ENCODE data around the gene APPL1. TPM values are rescaled to one million over a fixed set of nuclear protein-coding genes. Genes with fewer than 3 reads are reported as not detected.

APPL1 gene, protein sequence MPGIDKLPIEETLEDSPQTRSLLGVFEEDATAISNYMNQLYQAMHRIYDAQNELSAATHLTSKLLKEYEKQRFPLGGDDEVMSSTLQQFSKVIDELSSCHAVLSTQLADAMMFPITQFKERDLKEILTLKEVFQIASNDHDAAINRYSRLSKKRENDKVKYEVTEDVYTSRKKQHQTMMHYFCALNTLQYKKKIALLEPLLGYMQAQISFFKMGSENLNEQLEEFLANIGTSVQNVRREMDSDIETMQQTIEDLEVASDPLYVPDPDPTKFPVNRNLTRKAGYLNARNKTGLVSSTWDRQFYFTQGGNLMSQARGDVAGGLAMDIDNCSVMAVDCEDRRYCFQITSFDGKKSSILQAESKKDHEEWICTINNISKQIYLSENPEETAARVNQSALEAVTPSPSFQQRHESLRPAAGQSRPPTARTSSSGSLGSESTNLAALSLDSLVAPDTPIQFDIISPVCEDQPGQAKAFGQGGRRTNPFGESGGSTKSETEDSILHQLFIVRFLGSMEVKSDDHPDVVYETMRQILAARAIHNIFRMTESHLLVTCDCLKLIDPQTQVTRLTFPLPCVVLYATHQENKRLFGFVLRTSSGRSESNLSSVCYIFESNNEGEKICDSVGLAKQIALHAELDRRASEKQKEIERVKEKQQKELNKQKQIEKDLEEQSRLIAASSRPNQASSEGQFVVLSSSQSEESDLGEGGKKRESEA
- 10 to 100 TPM; 28.0 to 38.4 TPM for total RNA-seq

DNA sequence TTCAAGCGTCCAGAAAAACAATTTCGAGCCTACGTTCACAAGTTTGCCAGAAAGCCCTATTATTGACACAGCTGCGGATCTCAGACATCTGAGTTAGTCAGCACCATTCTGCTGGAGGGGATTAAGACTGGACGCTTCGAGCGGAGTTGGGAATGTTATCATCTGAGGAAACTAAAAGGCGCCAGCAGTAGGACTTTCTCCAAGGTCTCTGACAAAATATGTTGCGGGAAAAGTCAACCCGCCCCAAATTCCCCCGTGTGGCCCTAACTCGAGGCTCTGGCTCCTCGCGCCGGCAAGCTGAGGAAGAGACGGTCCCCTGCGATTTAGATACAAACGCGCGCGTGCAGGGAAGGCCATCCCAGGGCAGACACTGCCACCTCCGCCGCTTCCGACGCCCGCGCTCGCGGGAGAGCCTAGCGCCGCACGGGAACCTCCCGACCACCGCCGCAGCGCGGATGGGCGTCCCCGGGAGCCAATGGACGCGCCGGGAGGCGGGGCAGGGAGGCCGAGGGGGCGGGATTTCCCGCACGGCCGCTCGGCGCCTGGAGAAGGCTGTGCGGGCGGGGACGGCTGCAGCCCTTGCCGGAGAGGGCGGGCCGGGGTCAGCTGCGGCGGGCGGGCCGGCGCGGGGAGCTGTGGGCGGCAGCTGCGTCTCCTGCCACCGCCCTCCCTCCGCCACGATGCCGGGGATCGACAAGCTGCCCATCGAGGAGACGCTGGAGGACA, at the start of gene APPL1:
APPL1 (plus strand) TSS at position 526 of the 726 bp plus-strand sequence; CDS start at position 681, 155 bp downstream.
- ATAC-seq = peak; percentile 94 to 95
- Mint-ChIP-seq H3K9me3 (no peaks in the 10 kb centered on the region), H3K36me3 (peaks cover 0 to 8% of the 10 kb centered on the region in 2 donors), H3K27ac (peak within 1 kb of the TSS; percentile 79 to 92)
- DNase-seq (ENCODE audit: low spot score in 2 of 2) = peak; percentile 96 to 97

DNA sequence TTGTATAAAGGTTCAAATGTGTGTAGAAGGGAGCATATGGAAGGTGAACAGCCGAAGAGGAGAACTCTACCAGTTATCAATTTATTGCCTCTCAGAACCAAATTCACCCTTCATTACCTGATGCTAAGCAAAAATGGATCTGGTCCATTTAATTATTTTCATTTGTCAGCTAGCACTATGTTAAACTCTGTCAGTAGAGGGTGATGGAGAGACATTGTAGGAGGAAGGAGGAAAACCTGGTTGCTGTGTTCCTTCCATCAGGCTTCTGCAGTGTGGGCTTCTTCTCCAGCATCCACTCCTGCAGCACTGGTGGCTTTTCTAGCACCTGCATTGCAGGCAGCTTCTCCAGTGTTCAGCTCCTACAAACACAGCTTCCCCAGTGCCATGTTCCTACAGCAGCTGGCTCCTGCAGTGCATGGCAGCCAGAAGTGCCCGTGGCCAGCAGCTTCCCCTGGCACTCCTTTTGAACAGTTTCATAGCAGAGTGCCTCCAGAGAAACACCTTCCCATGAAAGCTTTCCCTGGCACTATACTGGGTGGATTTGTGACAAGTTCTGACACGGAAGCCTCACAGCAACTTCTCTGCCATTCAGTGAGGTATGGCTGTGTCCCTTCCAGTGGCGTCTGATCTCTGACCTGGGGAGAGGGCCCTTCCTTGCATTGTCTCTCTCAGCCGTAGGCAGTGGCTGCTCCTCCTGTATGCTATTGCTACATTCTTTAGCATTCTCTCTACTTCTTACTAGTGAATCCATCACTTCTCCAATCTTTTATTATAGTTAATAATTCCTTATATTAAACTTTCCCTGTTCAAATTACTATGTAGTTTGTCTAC, 47.7 kb upstream of the APPL1 start:
- no peak for DNase-seq (ENCODE audit: low spot score in 2 of 2)
- no peak overlapping the region for H3K27ac Mint-ChIP-seq
- ATAC-seq = no peak
- H3K9me3 Mint-ChIP-seq = no peaks in the 10 kb centered on the region
- no peaks in the 10 kb centered on the region for H3K36me3 Mint-ChIP-seq

DNA sequence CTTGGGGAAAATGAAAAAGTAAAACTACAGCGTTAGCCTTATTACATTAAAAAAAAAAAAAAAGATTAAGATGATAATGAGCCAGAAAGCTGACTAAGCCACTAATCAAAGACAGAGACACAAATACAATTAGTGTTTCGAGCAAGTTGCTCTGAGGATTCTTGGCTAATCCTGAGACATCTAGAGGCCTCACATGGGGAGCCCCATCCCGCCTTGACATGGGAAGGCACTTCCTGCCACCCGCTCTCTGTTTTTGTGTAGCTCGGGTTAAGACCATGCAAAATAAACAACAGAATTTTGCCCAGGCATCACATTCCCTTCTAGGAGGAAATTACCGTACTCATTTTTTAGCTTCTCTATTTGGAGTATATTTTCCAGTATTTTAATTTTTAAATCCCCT, 43.0 kb upstream of the APPL1 start:
- no peak for DNase-seq (ENCODE audit: low spot score in 2 of 2)
- Mint-ChIP-seq H3K36me3 (no peaks in the 10 kb centered on the region), H3K27ac (no peak overlapping the region), H3K9me3 (no peaks in the 10 kb centered on the region)
- ATAC-seq = no peak

DNA sequence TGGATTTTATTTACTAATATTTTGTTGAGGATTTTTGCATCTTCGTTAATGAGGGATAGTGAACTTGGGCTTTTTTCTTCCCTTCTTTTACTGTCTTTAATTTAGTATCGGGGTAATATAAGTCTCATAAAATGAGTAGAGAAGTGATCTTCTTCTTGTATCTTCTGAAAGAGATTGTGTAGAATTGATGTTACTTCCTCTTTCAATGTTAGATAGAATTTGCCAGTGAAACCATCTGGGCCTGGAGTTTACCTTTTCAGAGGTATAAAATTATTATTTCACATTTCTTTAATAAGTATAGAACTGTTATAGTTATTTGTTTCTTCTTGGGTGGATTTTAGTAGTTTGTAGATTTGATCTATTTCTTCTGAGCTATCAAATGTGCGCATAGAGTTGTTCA, 35.5 kb upstream of the APPL1 start:
- H3K36me3 Mint-ChIP-seq = no peaks in the 10 kb centered on the region
- H3K27ac Mint-ChIP-seq = no peak overlapping the region
- DNase-seq (ENCODE audit: low spot score in 2 of 2) (no peak), ATAC-seq (no peak)
- no peaks in the 10 kb centered on the region for H3K9me3 Mint-ChIP-seq

DNA sequence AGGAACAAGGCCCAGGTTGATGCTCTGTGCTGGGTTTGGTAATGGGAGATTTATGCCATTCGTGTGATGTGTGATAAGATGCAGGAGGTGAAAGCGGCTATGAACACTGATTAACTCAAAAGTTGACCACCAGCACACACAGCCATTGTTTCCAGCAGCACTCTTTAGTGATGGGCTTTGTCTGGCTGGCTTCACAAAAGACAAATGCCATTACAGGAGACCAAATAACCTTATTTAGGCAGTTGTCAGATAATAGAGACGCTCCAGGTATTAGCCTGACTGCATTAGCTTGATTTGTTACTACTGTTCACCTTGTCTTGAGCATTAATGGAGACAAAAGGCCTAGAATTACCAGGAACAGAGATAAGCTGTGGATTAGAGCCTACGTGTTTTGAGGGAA, 32.9 kb upstream of the APPL1 start:
- ATAC-seq = no peak
- Mint-ChIP-seq H3K27ac (no peak overlapping the region), H3K9me3 (no peaks in the 10 kb centered on the region), H3K36me3 (no peaks in the 10 kb centered on the region)
- no peak for DNase-seq (ENCODE audit: low spot score in 2 of 2)

DNA sequence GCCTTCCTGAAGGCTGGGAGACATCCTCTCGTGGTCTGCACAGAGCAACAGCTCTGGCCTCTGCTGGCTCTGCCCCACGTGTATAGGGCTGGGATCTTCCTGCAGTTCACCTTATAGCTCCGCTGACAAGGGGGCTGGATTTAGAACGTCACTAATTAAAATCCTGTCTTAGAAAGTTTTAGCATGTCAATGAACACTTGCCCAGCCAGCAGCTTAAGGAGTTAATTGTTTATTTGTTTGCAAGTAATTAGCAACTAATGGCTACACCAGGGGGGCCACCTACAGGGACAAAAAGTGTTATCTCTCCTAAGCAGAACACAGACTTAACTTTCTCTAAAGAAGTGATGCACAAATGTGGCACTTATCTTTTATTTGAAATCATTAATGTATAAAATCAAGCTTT, 27.6 kb upstream of the APPL1 start, which contains the start of gene HESX1:
HESX1 (minus strand) TSS at position 84 of the 403 bp plus-strand sequence; CDS start at position 24, 60 bp downstream.
- ATAC-seq (no peak), DNase-seq (ENCODE audit: low spot score in 2 of 2) (no peak)
- Mint-ChIP-seq H3K27ac (no peak within 1 kb of the TSS), H3K9me3 (no peaks in the 10 kb centered on the region), H3K36me3 (no peaks in the 10 kb centered on the region)

DNA sequence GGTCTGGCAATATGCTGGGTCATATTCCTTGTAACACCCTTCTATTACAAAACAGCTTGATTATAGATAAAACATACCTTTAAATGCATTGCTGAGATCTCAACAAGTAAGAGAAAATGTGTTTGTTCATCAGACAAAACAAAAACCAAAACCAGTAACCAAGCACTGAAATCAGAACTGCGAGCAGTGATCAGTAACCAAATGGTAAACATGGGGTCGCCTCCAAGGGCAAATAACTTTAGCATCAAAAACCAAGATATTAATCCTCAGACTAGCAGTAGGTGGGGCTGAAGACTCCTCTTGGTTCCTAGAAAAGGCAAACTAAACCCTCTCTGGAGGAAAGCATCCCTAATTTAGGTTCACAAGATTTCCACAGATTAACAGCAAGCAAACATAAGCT, 21.1 kb upstream of the APPL1 start:
- Mint-ChIP-seq H3K9me3 (no peaks in the 10 kb centered on the region), H3K27ac (no peak overlapping the region), H3K36me3 (no peaks in the 10 kb centered on the region)
- ATAC-seq (no peak), DNase-seq (ENCODE audit: low spot score in 2 of 2) (no peak)

DNA sequence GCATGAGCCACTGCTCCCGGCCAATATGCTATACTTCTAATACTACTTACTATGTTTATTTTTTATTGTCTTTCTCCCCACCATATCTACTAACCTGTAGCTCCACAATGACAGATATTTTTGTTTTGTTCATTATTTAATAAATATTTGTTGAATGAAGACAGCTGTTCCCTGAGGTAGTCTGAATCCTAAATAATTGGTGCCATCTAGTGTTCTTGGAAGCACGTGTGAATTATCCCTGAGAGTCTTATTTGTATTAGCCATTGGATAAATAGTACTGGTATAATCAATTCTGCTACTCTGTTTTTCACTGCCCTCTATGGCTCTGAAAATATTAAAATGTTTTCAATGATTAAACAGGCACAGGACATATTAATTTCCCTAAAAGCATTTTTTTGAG, 5.6 kb upstream of the APPL1 start:
- DNase-seq (ENCODE audit: low spot score in 2 of 2) = no peak
- Mint-ChIP-seq H3K36me3 (no peaks in the 10 kb centered on the region), H3K9me3 (no peaks in the 10 kb centered on the region), H3K27ac (no peak overlapping the region)
- ATAC-seq = no peak

DNA sequence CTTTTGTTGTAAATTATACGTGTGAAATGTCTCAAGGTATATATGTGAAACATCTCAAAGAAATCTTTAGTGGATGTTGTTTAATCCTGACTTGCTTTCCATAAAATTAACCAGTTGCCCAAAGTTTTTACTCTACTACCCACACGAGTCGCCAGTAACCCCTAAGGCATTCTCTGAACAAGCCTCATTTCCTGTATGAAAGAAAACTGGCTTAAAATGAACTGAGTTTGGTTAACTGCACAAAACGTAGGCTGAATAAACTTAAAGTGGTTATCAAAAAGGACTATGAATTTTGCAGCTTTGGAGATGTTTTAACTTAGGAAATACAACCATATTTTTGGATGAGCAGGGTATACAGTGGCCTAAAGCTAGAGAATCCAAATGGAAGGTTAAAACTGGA, 2.7 kb upstream of the APPL1 start:
- no peak overlapping the region for H3K27ac Mint-ChIP-seq
- H3K9me3 Mint-ChIP-seq = no peaks in the 10 kb centered on the region
- DNase-seq (ENCODE audit: low spot score in 2 of 2) = no peak
- H3K36me3 Mint-ChIP-seq = peaks cover 0 to 8% of the 10 kb centered on the region in 2 donors
- ATAC-seq = no peak

DNA sequence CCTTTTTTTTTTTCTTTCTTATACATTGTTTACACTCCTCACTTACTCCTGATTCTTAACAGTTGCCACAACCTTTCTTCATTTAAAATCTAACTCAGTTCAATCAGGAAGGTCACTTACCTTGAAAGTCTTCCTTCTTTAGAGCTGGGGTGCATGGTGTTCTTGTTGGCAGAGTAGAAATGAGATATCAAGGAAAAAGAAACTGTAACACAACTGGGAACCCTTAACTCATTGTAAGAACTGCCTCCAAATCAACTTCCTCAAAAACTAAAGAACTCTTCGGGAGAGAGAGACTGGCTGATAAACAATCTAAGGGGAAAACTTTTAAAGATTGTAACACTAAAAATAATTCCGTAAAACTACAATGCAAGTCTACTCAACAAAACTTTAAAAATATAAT, 1.4 kb upstream of the APPL1 start:
- no peak overlapping the region for H3K27ac Mint-ChIP-seq
- ATAC-seq (no peak), DNase-seq (ENCODE audit: low spot score in 2 of 2) (no peak)
- H3K36me3 Mint-ChIP-seq = peaks cover 0 to 8% of the 10 kb centered on the region in 2 donors
- no peaks in the 10 kb centered on the region for H3K9me3 Mint-ChIP-seq

DNA sequence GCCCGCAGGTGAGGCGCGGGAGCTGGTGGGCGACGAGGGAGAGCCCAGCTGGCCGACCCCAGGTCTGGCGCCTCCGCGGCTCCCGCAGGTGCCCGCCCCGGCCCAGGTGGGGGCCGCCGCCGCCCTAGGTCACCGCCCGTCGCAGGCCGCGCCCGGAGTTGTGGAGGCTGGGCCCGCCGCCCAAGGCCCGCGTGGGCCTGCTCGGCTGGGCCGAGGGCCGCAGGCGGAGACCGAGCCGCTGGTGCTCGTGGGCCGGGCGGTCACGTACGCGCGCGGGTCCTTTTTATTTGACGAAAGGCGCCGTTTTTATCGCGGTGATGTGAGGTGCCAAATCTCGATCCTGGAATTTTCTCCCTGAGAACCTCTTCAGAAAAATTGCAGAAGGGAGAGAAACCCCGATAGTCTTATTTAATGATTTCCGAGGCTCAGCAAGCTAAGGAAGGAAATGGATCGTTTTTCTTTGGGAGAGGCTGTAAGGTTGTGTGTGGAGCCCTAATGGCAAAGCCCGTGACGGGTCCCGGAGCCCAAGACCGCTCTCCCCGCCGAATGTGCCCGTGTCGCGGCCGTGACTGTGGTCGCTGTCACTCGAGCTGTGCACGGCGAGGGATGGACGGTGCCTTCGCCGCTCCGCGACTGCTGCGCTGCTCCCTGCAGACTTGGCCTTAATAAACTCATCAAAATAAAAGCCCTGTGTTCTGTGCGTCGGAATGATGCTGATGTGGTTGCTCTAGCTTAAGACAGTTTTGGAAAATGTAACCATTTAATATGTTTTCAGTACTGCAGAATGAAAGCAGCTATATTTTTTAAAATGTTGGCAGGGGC, 612 bp downstream of the APPL1 start:
- Mint-ChIP-seq H3K27ac (peak overlapping the region; percentile 79 to 92), H3K36me3 (peaks cover 0 to 8% of the 10 kb centered on the region in 2 donors), H3K9me3 (no peaks in the 10 kb centered on the region)
- DNase-seq (ENCODE audit: low spot score in 2 of 2) (peak; percentile 29 to 62), ATAC-seq (peak; percentile 32 to 58)

DNA sequence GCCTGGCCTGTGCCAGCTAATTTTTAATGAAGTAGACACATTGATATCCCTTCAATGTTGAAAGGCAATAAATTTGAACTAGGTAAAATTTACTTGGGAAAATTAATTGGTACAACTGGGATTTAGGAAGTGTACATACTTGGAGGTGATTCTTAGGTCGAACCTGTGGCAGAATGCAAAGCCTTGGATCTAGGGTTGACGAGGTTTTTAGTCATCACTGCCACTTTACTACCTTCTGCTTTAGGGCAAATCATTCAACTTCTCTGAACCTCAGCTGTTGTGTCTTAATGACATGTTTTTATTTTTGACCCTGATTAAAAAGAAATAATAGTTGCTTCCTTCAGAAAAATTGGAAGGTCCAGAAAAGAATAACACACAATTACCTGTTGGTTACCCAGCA, 2.5 kb downstream of the APPL1 start:
- H3K36me3 Mint-ChIP-seq = peaks cover 0 to 8% of the 10 kb centered on the region in 2 donors
- ATAC-seq = no peak
- DNase-seq (ENCODE audit: low spot score in 2 of 2) = no peak

DNA sequence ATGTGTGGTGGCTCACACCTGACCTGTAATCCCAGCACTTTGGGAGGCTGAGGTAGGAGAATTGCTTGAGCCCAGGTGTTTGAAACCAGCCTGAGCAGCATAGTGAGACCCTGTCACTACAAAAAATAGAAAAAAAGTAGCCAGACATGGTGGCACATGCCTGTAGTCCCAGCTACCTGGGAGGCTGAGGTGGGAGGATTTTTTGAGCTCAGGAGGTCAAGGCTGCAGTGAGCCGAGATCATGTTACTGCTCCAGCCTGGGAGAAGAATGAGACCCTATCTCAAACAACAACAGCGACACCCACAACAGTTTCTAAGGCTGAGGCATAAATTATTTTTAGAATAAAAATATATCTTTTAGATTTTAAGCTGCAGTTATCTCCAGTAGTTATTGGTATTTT, 6.3 kb downstream of the APPL1 start:
- peaks cover 4 to 14% of the 10 kb centered on the region in 2 donors for H3K36me3 Mint-ChIP-seq
- ATAC-seq (no peak), DNase-seq (ENCODE audit: low spot score in 2 of 2) (no peak)
- no peak overlapping the region for H3K27ac Mint-ChIP-seq
- H3K9me3 Mint-ChIP-seq = peaks cover 0 to 2% of the 10 kb centered on the region in 2 donors

More for the DNA sequence above, 2.5 kb downstream of the APPL1 start:
- Mint-ChIP-seq H3K9me3 (no peaks in the 10 kb centered on the region), H3K27ac (no peak overlapping the region)

DNA sequence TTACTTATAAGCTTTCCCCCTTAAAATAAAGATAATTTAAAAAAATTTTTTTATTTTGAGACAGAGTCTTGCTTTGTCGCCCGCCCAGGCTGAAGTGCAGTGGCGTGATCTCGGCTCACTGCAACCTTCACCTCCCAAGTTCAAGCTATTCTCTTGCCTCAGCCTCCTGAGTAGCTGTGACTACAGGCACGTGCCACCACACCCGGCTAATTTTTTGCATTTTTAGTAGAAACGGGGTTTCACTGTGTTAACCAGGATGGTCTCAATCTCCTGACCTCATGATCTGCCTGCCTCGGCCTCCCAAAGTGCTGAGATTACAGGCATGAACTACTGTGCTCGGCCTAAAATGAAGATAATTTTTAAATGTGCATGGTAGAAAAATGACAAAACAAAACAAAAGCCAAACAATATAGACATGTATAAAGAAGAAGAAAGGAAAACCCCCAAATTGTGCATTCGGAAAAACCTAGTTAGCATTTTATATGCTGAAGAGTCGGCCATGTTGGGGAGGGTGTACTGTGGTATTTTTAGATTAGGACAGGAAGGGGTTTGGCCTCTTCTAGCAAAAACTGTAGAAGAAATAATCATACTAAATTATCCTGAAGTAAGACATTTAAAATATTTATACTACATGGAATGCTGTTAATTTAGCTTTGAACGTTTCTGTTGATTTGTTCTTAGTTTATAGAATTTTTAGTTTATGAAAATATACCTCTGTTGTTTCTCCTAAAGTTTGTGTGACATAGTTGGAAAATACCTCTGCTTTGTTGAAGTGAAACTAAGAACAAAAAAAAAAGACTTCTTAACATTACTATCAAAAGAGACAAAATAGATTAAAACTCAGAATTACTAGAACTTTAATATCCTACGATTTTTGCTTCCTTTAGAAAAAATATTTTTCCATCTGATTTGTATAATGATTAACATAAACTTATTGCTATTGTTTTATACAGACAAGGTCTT, 7.4 kb downstream of the APPL1 start:
- Mint-ChIP-seq H3K27ac (no peak overlapping the region), H3K9me3 (peaks cover 0 to 4% of the 10 kb centered on the region in 2 donors), H3K36me3 (peaks cover 7 to 21% of the 10 kb centered on the region in 2 donors)
- ATAC-seq (no peak), DNase-seq (ENCODE audit: low spot score in 2 of 2) (no peak)
